HS-5 (cell line): Measurements from ENCODE around the gene TSC2.
"Not testable (repeated sequence)": the region's sequence is repeated elsewhere in the genome, so short reads cannot be mapped to it uniquely, and the experiment has no call there.

Source experiments
- DNase-seq: peaks from one replicate; pipeline ENCODE4 v3.0.0-alpha.2; 2012; ENCODE audit warnings: low read depth

The TSC2 gene

DNA sequence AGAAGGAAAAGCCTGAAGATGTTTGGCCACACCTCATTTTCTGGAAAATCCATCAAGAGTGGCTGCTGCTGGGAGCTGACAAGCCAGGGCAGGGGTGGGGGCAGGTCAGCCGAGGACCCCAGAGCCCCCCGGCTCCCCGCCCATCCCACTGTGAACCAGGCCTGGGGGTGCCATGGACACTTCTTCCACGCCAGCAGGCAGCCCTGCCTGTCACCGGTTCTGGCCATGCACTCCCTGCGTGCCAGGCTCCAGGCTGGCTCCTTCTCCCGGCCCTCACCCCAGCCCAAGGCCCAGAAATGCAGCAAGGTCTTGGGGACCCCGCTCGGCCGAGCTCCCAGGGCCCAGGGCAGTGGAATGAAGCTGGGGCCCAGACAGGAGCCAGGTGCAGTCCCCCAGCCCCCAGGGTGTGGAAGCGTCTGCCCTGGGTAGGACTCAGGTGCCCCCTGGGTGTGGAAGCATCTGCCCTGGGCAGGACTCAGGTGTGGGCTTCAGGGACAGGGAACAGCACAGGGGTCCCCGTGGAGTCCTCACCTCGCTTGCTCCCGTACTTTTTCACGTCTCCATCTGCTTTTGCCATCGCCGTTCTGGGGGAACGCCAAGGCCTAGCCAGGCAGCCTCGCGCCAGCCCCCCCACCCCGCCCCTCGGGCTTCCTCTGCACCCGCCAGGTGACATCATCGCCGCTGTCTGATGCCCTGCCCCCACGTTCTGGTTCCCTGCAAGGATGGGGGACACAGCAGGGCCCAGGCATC lies 75.3 kb downstream of the TSC2 start:
- not testable (repeated sequence) for DNase-seq

DNA sequence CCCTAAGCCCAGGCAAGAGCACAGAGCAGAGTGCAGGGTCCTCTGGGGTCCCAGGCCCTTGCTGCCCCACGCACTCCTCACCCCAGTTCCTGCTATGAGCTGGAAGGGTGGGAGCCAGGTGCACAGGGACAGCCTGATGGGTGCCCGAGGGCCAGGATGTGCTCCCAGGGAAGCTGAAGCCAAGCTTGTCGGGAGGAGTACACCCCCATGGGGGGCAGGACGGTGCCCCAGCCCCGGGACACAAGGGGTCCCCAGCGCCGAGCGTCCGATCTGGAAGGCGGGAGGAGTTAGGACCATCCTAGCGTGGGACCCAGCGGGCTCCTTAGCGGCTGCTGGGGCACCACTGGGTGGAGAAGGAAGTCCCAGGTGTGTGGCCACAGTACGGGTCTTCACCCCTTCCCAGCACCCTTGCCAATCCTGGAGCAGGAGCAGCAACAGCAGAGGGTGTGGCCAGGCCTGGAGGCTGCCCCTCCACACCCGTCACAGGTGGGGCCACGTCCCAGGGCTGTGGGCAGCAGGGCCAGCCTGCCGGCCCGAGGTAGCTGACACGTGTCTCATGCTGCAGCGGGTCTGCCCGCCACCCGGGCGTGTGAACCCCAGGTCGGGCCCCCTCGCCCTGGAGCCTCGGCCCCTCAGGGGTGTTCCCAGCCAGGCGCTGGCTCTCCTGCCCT lies 76.1 kb downstream of the TSC2 start:
- not testable (repeated sequence) for DNase-seq

DNA sequence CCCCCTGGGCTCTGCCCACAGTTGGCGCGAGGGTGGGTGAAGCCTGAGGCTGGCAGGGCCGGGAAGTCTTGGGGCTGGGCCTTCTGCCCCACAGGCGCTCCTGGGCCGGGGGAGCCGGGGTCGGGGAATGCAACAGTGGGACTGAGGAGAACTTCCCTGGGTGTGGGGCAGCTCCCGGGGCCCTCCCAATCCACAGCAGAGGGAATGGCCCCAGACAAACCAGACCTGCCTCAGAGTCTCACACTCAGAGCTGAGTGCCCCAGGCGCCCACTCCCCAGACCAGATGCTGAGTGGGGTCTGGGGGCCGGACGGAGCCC lies 76.5 kb downstream of the TSC2 start:
- not testable (repeated sequence) for DNase-seq

DNA sequence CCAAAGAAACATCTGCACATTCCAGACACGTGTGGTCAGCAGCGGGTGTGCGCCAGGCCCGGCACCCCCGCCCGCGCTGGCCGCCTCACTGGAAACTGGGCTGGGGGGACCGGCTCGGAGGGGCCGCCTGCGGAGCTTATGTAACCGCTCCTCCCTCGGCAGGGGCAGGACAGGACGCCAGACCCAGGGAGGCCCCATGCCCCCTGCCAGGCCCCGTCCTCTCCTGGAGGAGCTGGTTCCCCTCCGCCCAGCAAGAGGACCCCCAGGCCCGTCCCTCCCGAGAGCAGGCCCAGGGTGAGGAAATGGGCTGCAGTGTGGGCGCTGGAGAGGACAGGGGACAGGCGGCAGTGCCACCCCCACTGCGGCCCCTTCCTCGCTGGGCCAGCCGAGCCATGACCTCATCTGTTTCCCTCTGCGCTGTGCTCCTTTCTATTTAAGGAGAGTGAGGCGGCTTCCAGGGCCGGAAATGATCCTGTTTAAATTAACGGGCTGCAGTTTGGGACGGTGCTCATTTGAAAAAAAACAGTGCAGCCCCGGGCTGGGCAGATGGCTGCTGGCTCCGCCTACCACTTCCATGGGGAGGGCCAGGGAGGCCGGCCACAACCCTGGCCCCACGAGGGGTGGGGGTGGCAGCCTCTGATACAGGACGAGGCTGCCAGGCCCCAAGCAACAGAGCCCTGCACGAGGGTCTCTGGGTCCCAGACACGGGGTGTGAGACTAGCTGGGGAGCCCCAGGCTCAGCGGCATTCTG lies 77.1 kb downstream of the TSC2 start:
- DNase-seq = not testable (repeated sequence)

DNA sequence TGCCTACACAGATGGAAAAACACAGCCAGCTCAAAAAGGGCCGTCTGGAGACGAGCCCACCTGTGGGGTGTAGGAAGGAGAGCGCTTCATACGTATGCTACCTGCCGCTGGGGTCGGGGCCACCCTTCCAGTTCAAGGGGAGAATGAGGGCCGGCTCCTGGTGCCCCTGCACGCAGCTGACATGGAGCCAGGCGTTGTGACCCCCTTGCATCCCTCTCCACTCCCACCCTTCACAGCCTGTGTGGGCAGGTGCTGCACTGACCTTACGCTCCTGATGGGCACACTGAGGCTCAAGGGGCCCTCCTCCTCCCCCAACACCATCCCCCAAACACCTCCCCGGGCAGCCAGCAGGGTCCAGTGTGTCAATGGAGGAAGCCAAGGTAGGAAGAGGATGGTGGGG lies 77.8 kb downstream of the TSC2 start:
- DNase-seq = not testable (repeated sequence)

DNA sequence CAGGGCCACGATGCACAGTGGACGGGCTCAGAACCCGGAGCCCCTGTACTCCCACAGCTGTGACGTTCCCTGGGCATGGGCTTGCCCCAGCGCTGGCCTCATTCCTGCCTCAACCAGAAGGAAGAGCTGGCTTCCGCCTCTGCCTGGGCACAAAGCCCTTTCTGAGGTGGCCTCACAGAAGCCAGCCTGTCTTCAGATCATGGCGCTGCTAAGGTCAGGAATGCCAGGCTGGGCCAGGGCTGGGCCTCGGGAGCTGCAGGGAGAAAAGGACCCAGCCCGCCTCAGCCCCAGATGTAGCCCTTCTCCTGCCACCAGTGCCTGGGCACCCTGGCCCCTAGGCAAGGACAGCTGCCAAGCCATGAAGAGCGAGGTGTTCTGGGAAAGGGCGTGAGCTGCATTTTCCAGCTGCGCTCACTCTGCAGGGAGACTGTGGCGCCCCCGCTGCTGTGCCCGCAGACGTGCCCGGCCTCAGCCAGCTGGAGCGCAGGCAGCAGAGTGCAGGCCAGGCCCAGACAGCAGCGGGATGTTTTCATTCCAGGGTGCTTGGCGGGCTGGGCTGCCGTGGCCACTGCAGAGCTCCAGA lies 78.5 kb downstream of the TSC2 start:
- not testable (repeated sequence) for DNase-seq

DNA sequence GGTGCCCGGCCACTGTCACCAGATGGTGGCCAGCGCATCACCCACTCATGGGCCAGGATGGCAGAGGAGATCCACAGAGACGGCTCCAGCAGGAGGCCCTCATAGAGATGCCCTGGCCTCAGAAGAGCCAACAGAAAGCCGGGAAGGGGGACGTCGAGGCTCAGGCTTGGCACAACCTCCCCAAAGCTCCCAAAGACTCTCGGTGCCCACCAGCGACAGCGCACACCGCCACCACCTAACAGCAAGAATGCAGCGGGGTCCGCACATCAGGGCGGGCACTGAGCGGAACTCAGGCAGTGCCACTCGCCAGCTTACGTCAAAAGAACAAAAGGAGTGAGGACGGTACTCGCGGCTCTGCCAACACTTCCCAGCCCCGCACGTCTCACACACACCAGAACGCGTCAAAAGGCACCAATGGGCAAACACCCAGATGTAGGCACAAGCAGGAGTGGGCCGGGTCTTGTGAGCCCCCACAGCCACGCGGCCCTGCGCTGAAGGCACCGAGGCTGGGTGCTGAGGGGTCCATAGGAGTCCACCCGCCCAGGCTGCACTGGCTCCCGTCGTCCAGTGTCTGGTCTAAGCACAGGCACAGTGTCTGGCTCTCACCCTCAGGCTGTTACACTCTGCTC lies 79.3 kb downstream of the TSC2 start:
- DNase-seq = not testable (repeated sequence)

DNA sequence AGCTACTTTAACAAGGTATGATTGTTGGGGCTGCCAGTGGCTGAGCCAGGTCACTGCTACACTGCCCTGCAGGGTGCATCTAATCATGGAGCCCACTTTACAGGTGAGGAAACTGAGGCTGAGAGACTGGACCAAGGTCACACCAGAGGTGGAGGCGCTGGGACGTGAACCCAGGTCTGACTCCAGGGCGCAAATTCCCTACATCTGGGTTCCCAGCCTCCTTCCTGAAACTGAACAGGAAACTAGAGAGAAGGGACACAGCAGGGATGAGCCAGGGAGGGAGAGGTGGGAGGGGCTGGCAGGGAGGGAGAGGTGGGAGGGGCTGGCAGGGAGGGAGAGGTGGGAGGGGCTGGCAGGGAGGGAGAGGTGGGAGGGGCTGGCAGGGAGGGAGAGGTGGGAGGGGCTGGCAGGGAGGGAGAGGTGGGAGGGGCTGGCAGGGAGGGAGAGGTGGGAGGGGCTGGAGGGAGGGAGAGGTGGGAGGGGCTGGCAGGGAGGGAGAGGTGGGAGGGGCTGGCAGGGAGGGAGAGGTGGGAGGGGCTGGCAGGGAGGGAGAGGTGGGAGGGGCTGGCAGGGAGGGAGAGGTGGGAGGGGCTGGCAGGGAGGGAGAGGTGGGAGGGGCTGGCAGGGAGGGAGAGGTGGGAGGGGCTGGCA lies 80.0 kb downstream of the TSC2 start:
- DNase-seq = not testable (repeated sequence)

DNA sequence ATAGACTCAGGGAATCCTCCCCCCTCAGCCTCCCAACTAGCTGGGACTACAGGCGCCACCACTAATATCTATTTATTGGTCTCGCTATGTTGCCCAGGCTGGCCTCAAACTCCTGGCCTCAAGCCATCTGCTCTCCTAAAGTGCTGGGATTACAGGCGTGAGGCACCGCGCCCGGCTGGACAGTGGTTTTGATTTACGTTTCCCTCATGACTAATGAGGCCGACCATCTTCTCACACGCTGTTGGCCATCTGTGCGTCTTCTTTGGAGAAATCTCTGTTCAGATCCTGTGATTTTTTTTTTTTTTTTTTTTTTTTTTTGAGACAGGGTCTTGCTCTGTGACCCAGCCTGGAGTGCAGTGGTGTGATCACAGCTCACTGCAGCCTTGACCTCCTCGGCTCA lies 81.5 kb downstream of the TSC2 start:
- not testable (repeated sequence) for DNase-seq

DNA sequence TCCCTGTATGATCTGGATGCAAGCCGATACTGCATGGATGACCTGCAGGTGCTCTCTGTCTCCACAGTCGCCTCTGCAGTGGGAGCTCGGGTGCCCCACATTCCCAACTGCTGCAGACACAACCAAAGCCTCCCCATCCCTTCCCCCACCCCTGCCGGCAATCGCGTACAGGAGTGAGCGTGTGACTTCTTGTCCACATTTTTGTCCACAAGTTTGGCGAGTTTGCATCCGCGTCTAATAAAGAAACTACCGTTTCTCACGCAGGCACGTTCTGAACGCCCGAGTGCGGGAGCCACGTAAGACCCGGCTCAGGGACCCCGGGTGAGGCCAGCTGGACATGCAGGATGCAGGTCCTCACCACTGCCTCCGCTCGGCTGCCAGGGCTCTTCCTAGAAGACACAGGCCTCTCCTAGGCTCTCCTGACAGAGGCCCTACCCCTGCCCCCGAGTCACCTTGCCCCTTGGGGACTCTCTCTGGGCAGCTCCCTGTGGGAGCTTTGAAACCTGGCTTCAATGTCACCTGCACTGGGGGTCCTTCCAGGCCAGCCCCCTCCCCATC lies 82.2 kb downstream of the TSC2 start:
- not testable (repeated sequence) for DNase-seq

DNA sequence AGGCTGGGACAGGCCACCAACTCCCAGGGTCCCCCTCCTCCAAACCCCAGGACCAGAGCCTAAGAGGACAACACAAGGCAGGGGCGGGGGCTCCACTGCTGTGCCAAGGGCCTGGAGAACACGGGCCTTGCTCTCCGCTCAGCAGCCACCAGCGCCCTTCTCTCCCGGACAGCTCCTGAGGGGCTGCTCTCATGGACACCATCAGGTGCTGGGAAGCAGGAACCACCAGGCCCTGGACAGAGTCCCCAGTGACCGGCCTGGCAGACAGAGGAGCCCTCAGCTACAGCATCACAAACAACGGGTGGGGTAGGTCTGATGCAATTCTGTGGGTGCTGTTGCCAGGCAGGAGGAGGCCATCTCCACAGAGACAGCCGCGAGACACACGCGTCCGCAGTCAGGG lies 86.0 kb downstream of the TSC2 start:
- DNase-seq = not testable (repeated sequence)

DNA sequence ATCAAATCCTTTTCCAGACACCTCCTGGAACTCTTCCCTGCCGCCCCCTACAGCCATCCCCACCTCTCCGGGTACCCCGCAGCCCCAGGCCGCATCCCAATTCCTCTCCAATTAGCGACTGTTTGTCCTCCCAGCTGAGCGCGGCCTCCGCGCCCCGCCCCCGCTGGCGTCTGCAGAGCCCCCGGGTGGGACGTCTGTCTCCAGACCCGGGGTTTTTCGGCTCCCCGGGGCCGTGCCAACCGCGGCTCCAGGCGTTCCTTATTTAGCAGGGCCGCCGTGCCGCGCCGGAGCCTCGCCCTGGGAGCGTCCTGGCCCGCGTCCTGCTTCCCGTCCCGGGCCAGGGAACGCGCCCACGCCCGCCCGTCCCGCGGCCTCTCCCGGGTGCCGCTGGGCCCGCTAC lies 87.3 kb downstream of the TSC2 start:
- not testable (repeated sequence) for DNase-seq

DNA sequence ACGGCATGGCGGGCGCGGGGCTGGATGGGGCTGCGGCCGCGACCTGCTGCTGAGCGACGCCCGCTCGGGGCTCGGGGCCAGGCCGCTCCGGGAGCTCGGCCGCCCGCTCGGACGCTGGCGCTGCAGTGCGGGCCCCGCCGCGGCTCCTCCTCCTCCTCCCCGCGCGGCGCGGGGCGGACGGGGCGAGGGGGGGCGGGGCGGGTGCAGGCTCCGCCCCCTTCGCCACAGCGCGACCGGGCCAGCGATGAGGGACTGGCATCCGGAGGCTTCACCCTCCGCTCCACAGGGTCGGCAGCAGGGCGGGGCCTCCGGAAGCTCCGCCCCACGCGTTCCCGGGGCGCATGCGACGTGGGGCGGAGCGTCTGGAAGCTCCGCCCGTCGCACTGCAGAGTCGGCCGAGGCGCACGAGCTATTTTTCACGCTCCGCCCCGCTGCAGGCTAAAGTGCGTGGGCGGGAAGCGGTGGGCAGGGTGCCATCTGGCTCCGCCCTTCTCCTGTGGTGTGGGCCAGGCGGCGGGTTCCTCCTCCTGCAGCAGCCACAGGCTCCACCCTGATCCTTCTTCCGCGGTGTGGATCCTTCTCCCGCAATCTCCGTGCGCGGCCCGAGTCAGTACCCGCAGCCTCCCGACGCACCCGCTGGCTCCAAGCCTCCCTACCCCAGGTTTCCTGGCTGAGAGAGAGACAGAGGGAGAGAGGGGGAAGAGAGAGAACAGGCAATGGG lies 88.1 kb downstream of the TSC2 start, which contains the start of gene PKD1:
PKD1 (minus strand) TSS at position 129 of the 721 bp plus-strand sequence. CDS start 209 bp downstream, outside the sequence.
- not testable (repeated sequence) for DNase-seq
